ENCODE data around the gene ARID5B. TPM values are rescaled to one million over a fixed set of nuclear protein-coding genes. Genes with fewer than 3 reads are reported as not detected.

ARID5B gene
- total RNA-seq, 1 donor from 2014 or later = 36.9 TPM

- peaks cover 68% of the 10 kb centered on the region for H3K4me1 Mint-ChIP-seq (ENCODE audit: unreplicated experiment)
- no peak for DNase-seq (ENCODE audit: extremely low spot score, unreplicated experiment)
- no peak overlapping the region for H3K4me3 Mint-ChIP-seq
- H3K9me3 Mint-ChIP-seq = no peaks in the 10 kb centered on the region
- no peak overlapping the region for H3K27ac Mint-ChIP-seq
- no peaks in the 10 kb centered on the region for H3K27me3 Mint-ChIP-seq
- H3K36me3 Mint-ChIP-seq = peaks cover 7% of the 10 kb centered on the region
- TF ChIP-seq, protein P1, sequence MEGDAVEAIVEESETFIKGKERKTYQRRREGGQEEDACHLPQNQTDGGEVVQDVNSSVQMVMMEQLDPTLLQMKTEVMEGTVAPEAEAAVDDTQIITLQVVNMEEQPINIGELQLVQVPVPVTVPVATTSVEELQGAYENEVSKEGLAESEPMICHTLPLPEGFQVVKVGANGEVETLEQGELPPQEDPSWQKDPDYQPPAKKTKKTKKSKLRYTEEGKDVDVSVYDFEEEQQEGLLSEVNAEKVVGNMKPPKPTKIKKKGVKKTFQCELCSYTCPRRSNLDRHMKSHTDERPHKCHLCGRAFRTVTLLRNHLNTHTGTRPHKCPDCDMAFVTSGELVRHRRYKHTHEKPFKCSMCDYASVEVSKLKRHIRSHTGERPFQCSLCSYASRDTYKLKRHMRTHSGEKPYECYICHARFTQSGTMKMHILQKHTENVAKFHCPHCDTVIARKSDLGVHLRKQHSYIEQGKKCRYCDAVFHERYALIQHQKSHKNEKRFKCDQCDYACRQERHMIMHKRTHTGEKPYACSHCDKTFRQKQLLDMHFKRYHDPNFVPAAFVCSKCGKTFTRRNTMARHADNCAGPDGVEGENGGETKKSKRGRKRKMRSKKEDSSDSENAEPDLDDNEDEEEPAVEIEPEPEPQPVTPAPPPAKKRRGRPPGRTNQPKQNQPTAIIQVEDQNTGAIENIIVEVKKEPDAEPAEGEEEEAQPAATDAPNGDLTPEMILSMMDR (conservative IDR thresholded peaks at IDR 0.05) = no peak
These were observed 143.1 kb downstream of the ARID5B start for GRCh38 chr10:62044566-62044965.

- H3K27me3 Mint-ChIP-seq = no peaks in the 10 kb centered on the region
- H3K4me3 Mint-ChIP-seq = peak overlapping the region; percentile 9
- TF ChIP-seq, protein P1 (conservative IDR thresholded peaks at IDR 0.05) = no peak
- H3K4me1 Mint-ChIP-seq (ENCODE audit: unreplicated experiment) = peaks cover 70% of the 10 kb centered on the region
- no peak for DNase-seq (ENCODE audit: extremely low spot score, unreplicated experiment)
- H3K36me3 Mint-ChIP-seq = peaks cover 9% of the 10 kb centered on the region
- peak overlapping the region; percentile 60 for H3K27ac Mint-ChIP-seq
- H3K9me3 Mint-ChIP-seq = no peaks in the 10 kb centered on the region
These were observed 144.4 kb downstream of the ARID5B start for GRCh38 chr10:62045765-62046521.

GRCh38 chr10:62046522-62047227, 145.2 kb downstream of the ARID5B start:
- DNase-seq (ENCODE audit: extremely low spot score, unreplicated experiment) = no peak
- Mint-ChIP-seq H3K4me3 (no peak overlapping the region), H3K36me3 (peaks cover 14% of the 10 kb centered on the region), H3K4me1 (ENCODE audit: unreplicated experiment) (peaks cover 71% of the 10 kb centered on the region), H3K27ac (peak overlapping the region; percentile 37), H3K9me3 (no peaks in the 10 kb centered on the region), H3K27me3 (no peaks in the 10 kb centered on the region)
- TF ChIP-seq, protein P1 (conservative IDR thresholded peaks at IDR 0.05) = no peak

GRCh38 chr10:62047228-62047892, 145.9 kb downstream of the ARID5B start:
- no peaks in the 10 kb centered on the region for H3K27me3 Mint-ChIP-seq
- H3K36me3 Mint-ChIP-seq = peaks cover 12% of the 10 kb centered on the region
- no peak for DNase-seq (ENCODE audit: extremely low spot score, unreplicated experiment)
- H3K9me3 Mint-ChIP-seq = no peaks in the 10 kb centered on the region
- no peak overlapping the region for H3K4me3 Mint-ChIP-seq
- TF ChIP-seq, protein P1 (conservative IDR thresholded peaks at IDR 0.05) = no peak
- peak overlapping the region; percentile 6 for H3K27ac Mint-ChIP-seq
- peaks cover 69% of the 10 kb centered on the region for H3K4me1 Mint-ChIP-seq (ENCODE audit: unreplicated experiment)

GRCh38 chr10:62047960-62048383, 146.5 kb downstream of the ARID5B start:
- Mint-ChIP-seq H3K36me3 (peaks cover 18% of the 10 kb centered on the region), H3K27me3 (no peaks in the 10 kb centered on the region), H3K27ac (peak overlapping the region; percentile 88), H3K4me1 (ENCODE audit: unreplicated experiment) (peaks cover 68% of the 10 kb centered on the region), H3K4me3 (peak overlapping the region; percentile 77), H3K9me3 (no peaks in the 10 kb centered on the region)
- TF ChIP-seq, protein P1 (conservative IDR thresholded peaks at IDR 0.05) = no peak
- no peak for DNase-seq (ENCODE audit: extremely low spot score, unreplicated experiment)
